IMR-90 (cell line): ENCODE data around the gene NPTX1. TPM values are rescaled to one million over a fixed set of nuclear protein-coding genes. Genes with fewer than 3 reads are reported as not detected.
"Not testable (repeated sequence)": the region's sequence is repeated elsewhere in the genome, so short reads cannot be mapped to it uniquely, and the experiment has no call there.

ENCODE experiments used
- ATAC-seq: fragments of 200-7000 bp; cut with Tn5 transposase; 2 replicates; pipeline ENCODE4 v1.9.1; 2020; ENCODE audit warnings: low read depth, mild to moderate bottlenecking, moderate library complexity
- BruUV-seq: library from RNA; stranded (reverse); fragments of 400-500 nt; replicated peaks from 2 replicates; lab custom pipeline; 2021; lab: Mats Ljungman, UMichigan
- CTCF ChIA-PET: fragments of 300-600 bp; formaldehyde crosslinking; extraction: SDS; loops from one replicate; lab custom pipeline; 2021; ENCODE audit warnings: antibody characterized with exemption; lab: Yijun Ruan, JAX
- POLR2A ChIA-PET: fragments of 300-600 bp; sonication (Branson Sonifier 250); formaldehyde crosslinking; loops from one replicate; lab custom pipeline; 2022; ENCODE audit warnings: antibody characterized with exemption; ENCODE audit not compliant: unreplicated experiment; lab: Charles Lee
- DNase-seq: peaks from one replicate; pipeline ENCODE4 v3.0.0; 2013
- H2AFZ ChIP-seq: replicated peaks from 2 replicates; pipeline ENCODE3; 2013; ENCODE audit warnings: low read length, mild to moderate bottlenecking; ENCODE audit not compliant: poor library complexity
- H2AK5ac ChIP-seq: 2 replicates; pipeline ENCODE4 v1.6.1; 2013; ENCODE audit warnings: low read depth, low read length, inconsistent platforms
- H2AK9ac ChIP-seq: replicated peaks from 2 replicates; pipeline ENCODE3; 2013; ENCODE audit warnings: mild to moderate bottlenecking, low read depth, low read length, moderate library complexity; ENCODE audit not compliant: poor library complexity
- H2BK120ac ChIP-seq: 2 replicates; pipeline ENCODE4 v1.6.1; 2013; ENCODE audit warnings: low read depth, low read length, inconsistent platforms
- H2BK15ac ChIP-seq: 3 replicates; pipeline ENCODE4 v1.6.1; 2013; ENCODE audit warnings: low read depth, low read length, inconsistent platforms
- H2BK20ac ChIP-seq: 2 replicates; pipeline ENCODE4 v1.6.1; 2013; ENCODE audit warnings: low read depth, mild to moderate bottlenecking, inconsistent platforms, low read length, moderate library complexity
- H2BK5ac ChIP-seq: 2 replicates; pipeline ENCODE4 v1.6.1; 2013; ENCODE audit warnings: mild to moderate bottlenecking, low read depth, low read length, inconsistent platforms; ENCODE audit not compliant: poor library complexity, severe bottlenecking
- H3K14ac ChIP-seq: replicated peaks from 2 replicates; pipeline ENCODE4 v1.6.1; 2013; ENCODE audit warnings: low read depth, low read length, inconsistent platforms
- H3K18ac ChIP-seq: 2 replicates; pipeline ENCODE4 v1.6.1; 2013; ENCODE audit warnings: low read depth, low read length, control low read depth
- H3K23ac ChIP-seq: 2 replicates; pipeline ENCODE4 v1.6.1; 2013; ENCODE audit warnings: low read depth, low read length, inconsistent platforms
- H3K27ac ChIP-seq: 2 replicates; pipeline ENCODE4 v1.5.1; 2013; ENCODE audit warnings: mild to moderate bottlenecking, control low read depth, low read length; ENCODE audit not compliant: insufficient read depth
- H3K27me3 ChIP-seq: 2 replicates; pipeline ENCODE4 v1.6.1; 2013; ENCODE audit warnings: low read length; ENCODE audit not compliant: control insufficient read depth, insufficient read depth
- H3K36me3 ChIP-seq: 2 replicates; pipeline ENCODE4 v1.6.1; 2013; ENCODE audit warnings: low read length, mixed read lengths; ENCODE audit not compliant: control insufficient read depth, insufficient read depth
- H3K4ac ChIP-seq: 2 replicates; pipeline ENCODE4 v1.6.1; 2013; ENCODE audit warnings: low read depth, low read length, inconsistent platforms
- H3K4me1 ChIP-seq: 2 replicates; pipeline ENCODE4 v1.6.1; 2013; ENCODE audit warnings: low read length, mixed read lengths; ENCODE audit not compliant: control insufficient read depth, insufficient read depth
- H3K4me2 ChIP-seq: 2 replicates; pipeline ENCODE4 v1.6.1; 2013; ENCODE audit warnings: low read depth, mild to moderate bottlenecking, control low read depth, low read length, moderate library complexity
- H3K4me3 ChIP-seq: 2 replicates; pipeline ENCODE4 v1.5.1; 2013; ENCODE audit warnings: low read depth, mild to moderate bottlenecking, control low read depth, low read length, moderate library complexity; ENCODE audit not compliant: insufficient read depth
- H3K56ac ChIP-seq: 2 replicates; pipeline ENCODE4 v1.6.1; 2013; ENCODE audit warnings: low read length, inconsistent platforms; ENCODE audit not compliant: insufficient read depth; ENCODE audit errors: extremely low read depth
- H3K79me1 ChIP-seq, 2 experiments: 2 replicates each; pipeline ENCODE4 v1.6.1; 2013; ENCODE audit warnings: low read length in 2 of 2, inconsistent platforms in 1 of 2, low read depth in 1 of 2
- H3K9ac ChIP-seq: 2 replicates; pipeline ENCODE4 v1.6.1; 2013; ENCODE audit warnings: low read depth, low read length, control low read depth
- H3K9me1 ChIP-seq: 2 replicates; pipeline ENCODE4 v1.6.1; 2013; ENCODE audit warnings: low read length, inconsistent platforms; ENCODE audit not compliant: insufficient read depth
- H3K9me3 ChIP-seq: 2 replicates; pipeline ENCODE4 v1.6.1; 2013; ENCODE audit warnings: low read length; ENCODE audit not compliant: control insufficient read depth, insufficient read depth
- H4K20me1 ChIP-seq: 2 replicates; pipeline ENCODE4 v1.6.1; 2013; ENCODE audit warnings: low read length, inconsistent platforms; ENCODE audit not compliant: insufficient read depth
- H4K5ac ChIP-seq: 2 replicates; pipeline ENCODE4 v1.6.1; 2013; ENCODE audit warnings: mild to moderate bottlenecking, low read depth, low read length, control low read depth
- H4K8ac ChIP-seq, 2 experiments: 2 replicates each; pipeline ENCODE4 v1.6.1; 2013; ENCODE audit warnings: low read depth in 2 of 2, low read length in 2 of 2, control low read depth in 1 of 2, inconsistent platforms in 1 of 2
- H4K91ac ChIP-seq: 2 replicates; pipeline ENCODE4 v1.6.1; 2013; ENCODE audit warnings: low read depth, low read length, inconsistent platforms; ENCODE audit not compliant: insufficient read depth
- WGBS, 2 experiments: methylation state at CpG; one replicate each; pipeline versions ENCODE4 v1.1.5 to v1.1.7; 2013; ENCODE audit warnings: missing lambda C conversion rate in 2 of 2; ENCODE audit not compliant: insufficient read length in 1 of 2; ENCODE audit errors: extremely low coverage in 2 of 2; 5-methylcytosine and 5-hydroxymethylcytosine counted together
- dilution Hi-C: fragments of 300-500 bp; cut with HindIII; formaldehyde crosslinking; loops from one replicate; pipeline ENCODE4 v1.14.3; 2018; ENCODE audit warnings: low sequenced_read_pairs; ENCODE audit not compliant: unreplicated experiment
- in situ Hi-C: fragments of 300-500 bp; cut with MboI; formaldehyde crosslinking; loops from 3 replicates; pipeline ENCODE4 v1.14.3; 2019; ENCODE audit warnings: low sequenced_read_pairs, inconsistent platforms, mixed read lengths
- intact Hi-C: fragments of 100-400 bp; cut with micrococcal nuclease; formaldehyde crosslinking; loops from 2 replicates; pipeline ENCODE4 v1.10.0; 2022
- polyA plus RNA-seq, 3 experiments: library from polyadenylated mRNA; depleted of rRNA; stranded (reverse); fragments of >200 nt; gene quantifications; 2 replicates each; pipeline ENCODE4 v1.2.3, GENCODE V29; 2012; ENCODE audit warnings: low replicate concordance in 1 of 3
- total RNA-seq: library from RNA; depleted of rRNA; stranded (reverse); fragments of >200 nt; gene quantifications from 2 replicates; pipeline ENCODE4 v1.2.3, GENCODE V29; 2012

NPTX1 gene
- total and polyA plus RNA-seq, 2 of the 4 experiments (the other 2 are of a cell fraction): 20.8 to 39.5 TPM

DNA sequence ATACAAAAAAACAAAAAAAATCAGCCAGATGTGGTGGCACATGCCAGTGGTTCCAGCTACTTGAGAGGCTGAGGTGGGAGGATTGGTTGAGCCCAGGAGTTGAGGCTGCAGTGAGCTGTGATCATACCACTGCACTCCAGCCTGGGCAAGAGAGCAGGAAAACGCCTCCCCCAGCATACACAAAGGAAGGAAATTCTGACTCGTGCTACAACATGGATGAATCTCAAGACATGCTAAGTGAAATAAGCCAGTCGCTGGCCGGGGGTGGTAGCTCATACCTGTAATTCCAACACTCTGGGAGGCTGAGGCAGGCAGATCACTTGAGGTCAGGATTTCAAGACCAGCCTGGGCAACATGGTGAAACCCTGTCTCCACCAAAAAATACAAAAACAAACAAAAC is 30.8 kb upstream of the NPTX1 start:
- H3K27me3 ChIP-seq, H3K18ac ChIP-seq, H3K27ac ChIP-seq, H2BK5ac ChIP-seq, H2BK15ac ChIP-seq, H2AFZ ChIP-seq, CTCF ChIA-PET, H2BK120ac ChIP-seq, H3K56ac ChIP-seq, H2AK9ac ChIP-seq, POLR2A ChIA-PET, BruUV-seq, H3K23ac ChIP-seq, H3K4me2 ChIP-seq, H3K9ac ChIP-seq, intact Hi-C loops, dilution Hi-C loops, H4K20me1 ChIP-seq, H3K36me3 ChIP-seq, in situ Hi-C loops, H3K9me3 ChIP-seq, H3K4me3 ChIP-seq, ATAC-seq, H4K5ac ChIP-seq, H3K79me1 ChIP-seq: not testable (repeated sequence)
- Histone ChIP-seq H3K14ac (0 out of 2 replicates have a peak overlapping the region, but pooled peaks have one; percentile 43), H3K4me1 (peaks cover 13% of the 10 kb centered on the region), H4K91ac (peak overlapping the region; percentile 34; the same call in 1 of the 2 replicates), H4K8ac (peak overlapping the region in 1 of 2 experiments; percentile 25; a peak in 2 of 4 replicates), H3K4ac (0 out of 2 replicates have a peak overlapping the region, but pooled peaks have one; percentile 13), H2BK20ac (peak overlapping the region; percentile 10; the same call in 1 of the 2 replicates), H2AK5ac (peak overlapping the region; percentile 43; the same call in 1 of the 2 replicates), H3K9me1 (peaks cover 22% of the 10 kb centered on the region)
- no CpG with 5 or more reads among the region's 4 CpGs for WGBS, 2 experiments
- DNase-seq: peak; percentile 45
